Lower leg skin (tissue), 4 donors: ENCODE measurements around the gene FKBP14. TPM values are rescaled to one million over a fixed set of nuclear protein-coding genes. Genes with fewer than 3 reads are reported as not detected.

Experiments used
- DNase-seq, 2 donors: peaks; one replicate each; pipeline ENCODE4 v3.0.0-alpha.2; 2019; ENCODE audit warnings: low spot score in 2 of 2
- H3K4me3 ChIP-seq: fragments of 200-600 bp; sonication (generic); 2 replicates; pipeline ENCODE4 v1.5.1; 2017; ENCODE audit warnings: mild to moderate bottlenecking, low read depth; ENCODE audit not compliant: poor library complexity, severe bottlenecking
- CTCF ChIP-seq, 3 donors: fragments of 450-650 bp; IDR thresholded peaks; one replicate each; pipeline ENCODE4 v1.5.1; 2016; ENCODE audit warnings: antibody characterized with exemption in 3 of 3, mild to moderate bottlenecking in 3 of 3, moderate library complexity in 2 of 3
- POLR2A ChIP-seq, 2 donors: fragments of 450-650 bp; IDR thresholded peaks; one replicate each; pipeline ENCODE4 v1.6.1; 2016 to 2017; ENCODE audit warnings: antibody characterized with exemption in 2 of 2, mild to moderate bottlenecking in 1 of 2, moderate library complexity in 1 of 2
- WGBS, 2 donors: methylation state at CpG; one replicate each; pipeline ENCODE4 v1.1.5; 2018; 5-methylcytosine and 5-hydroxymethylcytosine counted together
- intact Hi-C: fragments of 100-400 bp; cut with DNase I; formaldehyde crosslinking; loops from one replicate; pipeline ENCODE4 v1.15.0; 2023; ENCODE audit warnings: low total_unique reads
- total RNA-seq, 4 donors: library from RNA; depleted of rRNA; stranded (reverse); fragments of >200 nt; gene quantifications; one replicate each; pipeline ENCODE4 v1.1.0, GENCODE V29; 2016

The FKBP14 gene
- total RNA-seq, 4 donors from 2014 or later, result 2.3 to 6.1 (median 3.8) TPM

GRCh38 chr7:29996321-29996720 is 30.2 kb downstream of the FKBP14 start:
- TF ChIP-seq POLR2A (IDR thresholded peaks at IDR 0.05), result no peak
- no peak for TF ChIP-seq CTCF (IDR thresholded peaks at IDR 0.05)
- no peak for DNase-seq
- intact Hi-C loops, result no loop called here
- H3K4me3 ChIP-seq, result no peak overlapping the region

DNA sequence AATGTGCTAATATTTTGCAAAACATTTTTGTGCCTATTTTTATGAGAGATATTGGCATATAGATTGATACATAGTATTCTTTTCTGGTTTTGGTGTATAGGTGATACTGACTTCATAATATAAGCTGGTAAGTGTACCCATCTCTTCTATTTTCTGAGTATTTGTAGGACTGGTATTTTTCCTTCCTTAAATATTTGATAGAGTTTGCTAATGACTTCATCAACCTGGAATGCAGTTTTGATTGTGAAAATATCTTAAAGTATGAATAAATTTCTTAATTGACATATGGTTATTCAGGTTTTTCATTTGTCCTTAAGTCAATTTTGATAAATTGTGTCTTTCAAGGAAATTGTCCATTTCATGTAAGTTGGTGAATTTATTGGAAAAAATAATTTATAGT is 30.9 kb downstream of the FKBP14 start:
- no peak for DNase-seq
- no peak for TF ChIP-seq CTCF (IDR thresholded peaks at IDR 0.05)
- no peak for TF ChIP-seq POLR2A (IDR thresholded peaks at IDR 0.05)
- H3K4me3 ChIP-seq, result no peak overlapping the region
- intact Hi-C loops, result no loop called here

GRCh38 chr7:29993140-29993539 is 33.4 kb downstream of the FKBP14 start:
- no peak for DNase-seq
- no peak overlapping the region for H3K4me3 ChIP-seq
- intact Hi-C loops, result no loop called here
- 87 to 89% methylated on average over 4 of the region's 4 CpGs for WGBS, 2 donors
- no peak for TF ChIP-seq CTCF (IDR thresholded peaks at IDR 0.05)
- TF ChIP-seq POLR2A (IDR thresholded peaks at IDR 0.05), result no peak

GRCh38 chr7:29991937-29992336 is 34.6 kb downstream of the FKBP14 start:
- H3K4me3 ChIP-seq, result no peak overlapping the region
- no peak for DNase-seq
- intact Hi-C loops, result no loop called here
- TF ChIP-seq POLR2A (IDR thresholded peaks at IDR 0.05) (no peak), CTCF (IDR thresholded peaks at IDR 0.05) (no peak)
- WGBS, 2 donors, result 91 to 93% methylated on average over 5 of the region's 5 CpGs

DNA sequence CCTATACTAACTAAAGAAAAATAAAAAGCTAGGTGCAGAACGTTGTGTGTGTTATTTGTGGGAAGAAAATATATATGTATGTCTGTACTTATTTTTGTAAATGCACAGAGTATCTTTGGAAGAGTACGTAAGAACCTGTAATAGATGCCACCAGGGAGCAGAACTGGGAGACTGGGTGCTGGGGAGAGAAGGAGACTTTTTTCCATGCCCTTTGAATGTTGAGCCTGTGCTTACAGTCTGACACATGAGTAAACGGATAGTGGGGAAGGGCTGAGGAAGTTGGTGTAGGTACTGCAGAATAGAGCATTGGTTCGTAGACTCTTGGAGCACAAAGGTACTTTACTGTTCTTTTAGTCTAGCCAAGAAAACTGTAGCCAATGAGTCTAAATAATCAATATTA is 35.6 kb downstream of the FKBP14 start:
- no peak for DNase-seq
- H3K4me3 ChIP-seq, result no peak overlapping the region
- 82 to 88% methylated on average over 4 of the region's 4 CpGs for WGBS, 2 donors
- intact Hi-C loops, result no loop called here
- TF ChIP-seq POLR2A (IDR thresholded peaks at IDR 0.05), result no peak
- no peak for TF ChIP-seq CTCF (IDR thresholded peaks at IDR 0.05)

DNA sequence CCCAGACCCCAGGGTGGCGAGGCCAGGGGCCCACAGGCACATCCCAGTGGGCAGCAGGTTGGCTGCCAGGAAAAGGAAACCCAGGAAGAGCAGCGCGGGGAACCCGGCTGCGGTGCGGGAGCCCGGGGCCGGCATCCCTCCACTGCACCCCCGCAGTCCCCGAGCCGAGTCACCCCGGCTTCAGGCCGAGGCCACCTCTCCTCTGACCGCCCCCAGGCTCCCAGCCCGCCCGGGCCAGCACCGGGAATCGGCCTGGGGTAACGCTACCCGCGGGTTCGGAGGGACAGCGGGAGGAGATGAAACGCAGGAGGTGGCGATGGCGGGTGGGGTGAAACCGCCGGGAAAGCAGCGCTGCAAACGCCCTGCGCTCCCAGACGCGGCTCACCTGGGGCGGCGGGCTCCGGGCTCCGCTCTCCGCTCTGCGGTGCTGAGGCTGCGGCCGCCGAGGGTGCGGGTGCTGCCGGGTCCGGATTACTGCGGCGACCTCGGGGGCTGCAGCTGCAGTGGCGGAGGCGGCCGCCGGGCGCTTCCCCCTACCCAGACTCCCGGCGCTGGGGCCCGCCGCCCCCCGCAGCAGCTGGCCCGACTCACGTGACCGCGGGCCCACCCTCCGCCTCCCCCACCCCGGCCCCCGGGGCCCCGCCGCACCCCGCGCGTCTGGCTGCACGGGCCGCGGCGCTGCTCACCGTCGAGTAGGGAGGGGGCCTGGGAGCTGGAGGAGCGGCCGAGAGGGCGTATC is 37.1 kb downstream of the FKBP14 start, which contains the start of gene SCRN1:
Gene SCRN1, minus strand, starts transcription at position 545 of the 739 bp plus-strand sequence. CDS start 20,734 bp downstream, outside the sequence.
- 1% methylated on average over 20 to 48 of the region's 79 CpGs for WGBS, 2 donors
- peak within 1 kb of the TSS; percentile 93 for H3K4me3 ChIP-seq
- DNase-seq, result peak in 1 of 2 donors; percentile 87

More for the DNA sequence above, 37.1 kb downstream of the FKBP14 start, which contains the start of gene SCRN1:
- TF ChIP-seq POLR2A (IDR thresholded peaks at IDR 0.05) (no peak), CTCF (IDR thresholded peaks at IDR 0.05) (no peak)
- intact Hi-C loops, result no loop called here
